ENCODE data around the gene GLIPR2. TPM values are rescaled to one million over a fixed set of nuclear protein-coding genes. Genes with fewer than 3 reads are reported as not detected.
"Not testable (repeated sequence)": the region's sequence is repeated elsewhere in the genome, so short reads cannot be mapped to it uniquely, and the experiment has no call there.

GLIPR2 gene
- total RNA-seq, 1 donor from 2014 or later = 45.1 TPM

DNA sequence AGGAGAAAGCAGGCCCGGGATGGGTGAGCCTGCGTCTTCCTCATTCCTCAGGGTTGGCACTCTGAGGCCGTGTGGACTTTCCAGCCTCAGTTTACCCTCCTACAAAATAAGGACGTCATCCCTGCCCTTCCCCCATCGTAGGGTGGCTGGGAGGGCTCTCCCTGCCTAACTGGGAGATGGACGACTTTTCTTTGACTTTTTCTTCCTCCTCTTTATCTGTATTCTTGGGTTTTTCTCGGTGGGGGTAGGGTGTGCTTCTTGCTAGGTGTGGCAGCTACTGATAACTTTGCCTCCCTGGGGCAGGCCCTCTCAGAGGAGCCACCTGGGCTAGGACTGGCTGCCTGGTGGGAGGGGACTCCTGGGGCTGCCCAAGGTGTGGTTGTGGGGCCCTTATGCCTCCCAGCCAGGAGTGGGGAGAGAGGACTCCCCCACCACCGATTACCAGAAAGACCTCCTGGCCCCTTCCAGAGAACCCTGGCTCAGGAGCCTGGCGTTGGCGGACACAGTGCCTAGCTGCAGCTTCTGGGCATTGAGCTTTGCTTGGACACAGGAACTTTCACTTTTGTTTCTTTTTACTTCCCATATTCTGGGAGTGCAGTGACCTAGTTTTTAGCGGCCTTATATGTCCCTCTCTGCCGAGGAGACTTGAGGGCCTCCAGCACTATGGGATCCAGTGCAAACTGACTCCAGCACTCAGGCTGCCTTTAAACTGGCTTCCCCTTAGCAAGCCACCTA is 6.1 kb downstream of the GLIPR2 start:
- intact Hi-C loops (cut with micrococcal nuclease) = loop anchor here (10.0 kb wide), 1 partner anchor 1158 kb away; the partner anchor contains the start of gene DNAJB5

- intact Hi-C loops (cut with micrococcal nuclease) = loop anchor here (10.0 kb wide), 1 partner anchor 1158 kb away; the partner anchor contains the start of gene DNAJB5
Measured at GRCh38 chr9:36143245-36143641, 6.7 kb downstream of the GLIPR2 start.

DNA sequence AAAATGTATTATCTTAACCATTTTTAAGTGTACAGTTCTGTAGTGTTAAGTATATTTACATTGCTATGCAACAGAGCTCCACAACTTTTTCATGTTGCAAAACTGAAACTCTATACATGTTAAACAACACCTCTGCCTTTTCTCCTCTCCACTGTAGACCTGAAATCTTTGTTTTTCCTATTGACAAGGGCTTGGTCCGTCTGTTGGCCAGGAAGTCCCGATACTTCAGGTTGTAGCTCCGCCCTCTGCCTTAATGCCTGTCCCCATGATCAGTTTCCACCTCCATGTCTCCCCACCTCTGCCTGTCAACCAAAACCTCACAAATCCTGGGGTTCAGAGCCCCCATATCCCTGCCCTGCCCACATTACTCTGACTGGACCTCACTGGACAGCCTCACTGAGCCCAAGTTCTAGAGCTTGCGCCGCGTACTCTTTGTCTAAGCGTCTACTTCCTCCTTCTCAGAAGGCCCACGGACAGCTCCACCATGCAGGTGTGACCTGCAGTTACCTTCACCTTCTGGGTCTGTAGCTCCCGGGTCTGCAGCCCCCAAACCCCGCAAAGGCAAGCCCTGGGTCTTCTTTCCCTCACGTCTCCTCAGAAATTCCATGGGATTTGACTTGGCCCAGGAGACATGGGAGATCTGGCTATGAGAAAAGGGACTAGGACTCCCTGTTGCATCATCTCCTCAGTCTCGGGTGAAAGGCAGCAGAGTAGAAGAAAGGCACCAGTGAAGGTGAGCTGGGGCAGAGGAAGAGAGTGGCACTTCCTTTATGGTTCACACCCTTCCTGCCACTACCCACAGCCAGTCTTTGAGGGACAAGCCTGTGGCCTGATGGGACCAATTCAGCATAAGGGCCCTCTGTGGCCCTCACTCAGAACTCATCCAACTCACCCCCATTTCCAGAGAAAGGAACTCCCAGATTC is 8.0 kb downstream of the GLIPR2 start:
- intact Hi-C loops (cut with micrococcal nuclease) = loop anchor here (1.0 to 10.0 kb wide), 3 partner anchors 8 to 1160 kb away; partner anchors contain the start of genes DNAJB5 and GLIPR2

DNA sequence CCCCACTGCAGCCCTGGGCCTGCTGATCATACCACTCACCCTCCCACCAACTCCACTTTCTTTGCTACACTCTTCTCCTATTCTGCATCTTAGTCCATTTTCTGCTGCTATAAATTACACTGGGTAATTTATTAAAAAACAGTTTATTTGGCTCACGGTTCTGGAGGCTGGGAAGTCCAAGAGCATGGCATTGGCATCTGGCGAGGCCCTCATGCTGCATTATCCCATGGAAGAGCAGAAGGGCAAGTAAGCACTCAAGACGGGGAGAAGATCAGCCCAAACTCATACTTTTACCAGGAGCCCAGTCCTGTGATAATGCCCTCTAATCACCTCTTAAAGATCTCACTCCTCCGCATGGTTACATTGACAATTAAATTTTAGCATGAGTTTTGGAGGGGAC is 9.4 kb downstream of the GLIPR2 start:
- intact Hi-C loops (cut with micrococcal nuclease) = loop anchor here (10.0 kb wide), 1 partner anchor 1161 kb away; the partner anchor contains the start of gene DNAJB5

GRCh38 chr9:36146651-36147050 is 10.1 kb downstream of the GLIPR2 start:
- intact Hi-C loops (cut with micrococcal nuclease) = loop anchor here (10.0 kb wide), 1 partner anchor 1162 kb away; the partner anchor contains the start of gene DNAJB5

GRCh38 chr9:36147441-36148175 is 11.1 kb downstream of the GLIPR2 start:
- intact Hi-C loops (cut with micrococcal nuclease) = loop anchor here (10.0 kb wide), 1 partner anchor 1163 kb away; the partner anchor contains the start of gene DNAJB5

GRCh38 chr9:36148311-36149051 is 11.9 kb downstream of the GLIPR2 start:
- intact Hi-C loops (cut with micrococcal nuclease) = loop anchor here (10.0 kb wide), 1 partner anchor 1164 kb away; the partner anchor contains the start of gene DNAJB5

DNA sequence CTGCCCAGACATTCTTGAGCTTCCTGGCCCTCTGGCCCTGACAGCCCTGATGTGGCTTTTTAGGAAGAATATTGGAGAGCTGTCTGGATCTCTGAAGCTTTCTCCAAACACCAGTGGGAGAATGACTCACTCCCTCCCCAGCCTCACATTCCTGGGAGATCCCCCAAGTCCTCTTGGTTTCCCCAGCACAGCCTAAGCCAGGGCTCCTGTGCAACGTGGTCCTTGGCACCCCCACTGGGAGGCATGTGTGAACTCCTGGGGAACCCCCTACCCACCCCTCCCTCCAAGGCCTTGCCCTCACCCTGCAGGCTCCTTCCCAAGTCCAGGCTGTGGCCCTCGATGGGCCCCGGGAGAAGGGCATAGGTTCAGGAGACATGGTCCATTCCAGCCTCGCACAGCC is 12.7 kb downstream of the GLIPR2 start:
- intact Hi-C loops (cut with micrococcal nuclease) = loop anchor here (10.0 kb wide), 1 partner anchor 1164 kb away; the partner anchor contains the start of gene DNAJB5

DNA sequence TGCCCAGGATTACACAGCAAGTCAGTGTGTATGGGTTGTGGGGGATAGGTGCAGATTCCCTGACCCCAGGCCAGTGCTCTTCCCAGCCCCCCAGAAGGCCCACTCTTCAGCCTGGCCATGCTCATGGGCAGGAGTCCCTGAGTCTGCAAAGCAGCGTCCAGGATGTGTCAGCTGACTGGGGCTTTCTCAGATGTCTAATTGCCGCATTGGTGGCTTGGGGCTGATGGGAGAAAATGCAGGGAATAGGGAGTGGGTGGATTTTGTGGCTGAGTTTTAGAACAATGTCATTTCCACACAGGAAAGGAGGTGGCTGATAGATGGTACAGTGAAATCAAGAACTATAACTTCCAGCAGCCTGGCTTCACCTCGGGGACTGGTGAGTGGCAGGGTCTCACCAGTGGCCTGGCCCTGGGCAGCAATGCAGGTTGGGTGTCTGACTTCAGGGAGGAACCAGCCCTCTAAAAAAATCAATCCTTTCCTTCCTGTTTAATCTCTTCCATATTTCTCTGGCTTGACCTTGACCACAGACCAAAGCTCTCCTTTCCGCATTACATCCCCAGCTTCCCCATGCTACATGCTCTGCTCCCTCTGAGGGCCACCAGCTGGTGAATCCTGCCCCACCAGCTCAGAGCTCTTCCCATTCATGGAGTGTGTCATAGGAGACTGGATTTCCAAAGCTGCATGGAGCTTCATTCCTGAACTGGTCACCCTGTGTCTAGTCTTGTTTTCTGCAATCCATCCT is 14.2 kb downstream of the GLIPR2 start:
- intact Hi-C loops (cut with micrococcal nuclease) = loop anchor here (1.0 to 5.0 kb wide), 7 partner anchors 14 to 493 kb away; partner anchors contain the start of genes CCDC107, CLTA, GLIPR2 and GNE

GRCh38 chr9:36151316-36152210 is 15.0 kb downstream of the GLIPR2 start:
- intact Hi-C loops (cut with micrococcal nuclease) = loop anchor here (1.0 to 5.0 kb wide), 9 partner anchors 7 to 494 kb away; partner anchors contain the start of genes CCDC107, CLTA, GLIPR2 and GNE

DNA sequence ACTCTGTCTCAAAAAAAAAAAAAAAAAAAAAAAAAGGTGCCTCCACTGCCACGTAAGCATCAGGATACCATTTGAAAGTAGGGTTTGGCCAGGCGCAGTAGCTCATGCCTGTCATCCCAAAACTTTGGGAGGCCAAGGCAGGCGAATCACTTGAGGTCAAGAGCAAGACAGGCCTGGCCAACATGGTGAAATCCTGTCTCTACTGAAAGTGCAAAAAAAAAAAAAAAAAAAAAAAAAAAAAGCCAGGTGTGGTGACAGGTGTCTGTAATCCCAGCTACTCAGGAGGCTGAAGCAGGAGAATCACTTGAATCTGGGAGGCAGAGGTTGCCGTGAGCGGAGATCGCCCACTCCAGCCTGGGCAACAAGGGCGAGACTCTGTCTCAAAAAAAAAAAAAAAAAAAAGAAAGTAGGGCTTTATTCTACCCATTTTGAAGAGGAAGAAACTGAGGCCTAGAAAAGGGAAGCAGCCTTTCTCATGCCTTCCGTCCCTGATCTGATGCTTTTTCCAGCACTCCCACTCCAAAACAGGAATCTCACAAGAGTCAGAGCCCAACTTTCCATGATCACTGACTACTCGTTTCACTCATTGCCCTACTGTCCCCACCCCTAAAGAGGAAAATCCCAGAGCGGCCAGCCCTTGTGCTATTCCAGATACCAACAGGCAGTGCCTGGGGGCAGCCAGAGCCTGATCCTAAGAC is 16.4 kb downstream of the GLIPR2 start:
- intact Hi-C loops (cut with micrococcal nuclease) = loop anchor here (1.0 to 5.0 kb wide), 4 partner anchors 9 to 496 kb away; partner anchors contain the start of genes CCDC107, GNE and RMRP

DNA sequence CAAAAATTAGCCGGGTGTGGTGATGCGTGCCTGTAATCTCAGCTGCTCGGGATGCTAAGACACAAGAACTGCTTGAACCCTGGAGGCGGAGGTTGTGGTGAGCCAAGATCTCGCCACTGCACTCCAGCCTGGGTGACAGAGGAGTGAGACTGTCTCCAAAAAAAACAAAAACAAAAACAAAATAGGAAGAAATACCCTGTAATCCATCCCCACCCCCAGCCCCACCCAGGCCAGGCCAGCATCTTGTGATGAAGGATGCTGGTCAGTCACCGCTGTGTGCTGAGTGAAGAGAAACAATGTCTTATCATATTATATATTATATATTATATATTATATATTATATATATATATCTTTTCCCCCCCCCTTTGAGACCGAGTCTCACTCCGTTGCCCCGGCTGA is 17.2 kb downstream of the GLIPR2 start:
- intact Hi-C loops (cut with micrococcal nuclease) = loop anchor here (5.0 kb wide), 2 partner anchors 104 to 496 kb away; partner anchors contain the start of genes CCDC107, GNE and RMRP

DNA sequence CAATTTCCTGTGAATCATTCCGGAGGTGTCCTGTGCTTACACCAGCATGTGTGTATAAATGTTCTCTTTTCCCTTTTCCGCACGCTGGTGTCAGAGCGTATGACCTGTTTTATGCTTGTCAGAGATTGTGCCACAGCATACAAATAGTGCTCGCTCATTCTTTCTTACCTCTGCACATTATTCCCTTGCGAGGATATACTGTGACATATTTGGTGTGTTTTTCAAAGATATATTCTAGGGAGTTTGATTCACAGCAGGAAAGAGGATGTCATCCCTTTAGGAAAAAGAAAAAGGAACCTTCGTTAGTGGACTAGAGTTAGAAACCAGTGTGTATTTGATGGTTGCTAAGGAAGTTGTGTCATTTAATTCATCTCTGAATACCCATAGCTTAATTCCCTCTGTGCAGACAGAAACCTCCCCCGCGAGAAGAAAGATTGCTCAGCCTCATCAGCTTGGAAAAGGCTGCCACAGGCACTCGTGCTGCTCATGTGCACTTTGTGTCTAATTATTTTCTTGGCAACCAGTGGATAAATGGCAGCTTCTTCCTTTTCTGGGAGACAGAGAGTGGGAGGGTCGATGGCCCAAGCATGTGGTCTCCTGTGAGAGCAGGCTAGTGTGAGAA is 17.9 kb downstream of the GLIPR2 start:
- intact Hi-C loops (cut with micrococcal nuclease) = loop anchor here (5.0 kb wide), 2 partner anchors 103 to 497 kb away; partner anchors contain the start of genes CCDC107, GNE and RMRP

DNA sequence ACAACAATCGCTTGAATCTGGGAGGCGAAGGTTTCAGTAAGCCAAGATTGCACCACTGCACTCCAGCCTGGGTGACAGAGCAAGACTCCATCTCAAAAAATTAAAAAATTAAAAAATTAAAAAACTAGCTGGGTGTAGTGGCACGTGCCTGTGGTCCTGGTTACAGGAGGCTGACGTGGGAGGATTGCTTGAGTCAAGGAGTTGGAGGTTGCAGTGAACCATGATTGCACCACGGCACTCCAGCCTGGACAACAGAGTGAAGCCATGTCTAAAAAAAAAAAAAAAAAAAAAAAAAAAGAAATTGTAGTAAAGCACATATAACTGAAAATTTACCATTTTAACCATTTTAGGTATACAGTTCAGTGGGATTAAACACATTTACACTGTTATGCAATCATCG is 19.6 kb downstream of the GLIPR2 start:
- intact Hi-C loops (cut with micrococcal nuclease) = no loop called here

DNA sequence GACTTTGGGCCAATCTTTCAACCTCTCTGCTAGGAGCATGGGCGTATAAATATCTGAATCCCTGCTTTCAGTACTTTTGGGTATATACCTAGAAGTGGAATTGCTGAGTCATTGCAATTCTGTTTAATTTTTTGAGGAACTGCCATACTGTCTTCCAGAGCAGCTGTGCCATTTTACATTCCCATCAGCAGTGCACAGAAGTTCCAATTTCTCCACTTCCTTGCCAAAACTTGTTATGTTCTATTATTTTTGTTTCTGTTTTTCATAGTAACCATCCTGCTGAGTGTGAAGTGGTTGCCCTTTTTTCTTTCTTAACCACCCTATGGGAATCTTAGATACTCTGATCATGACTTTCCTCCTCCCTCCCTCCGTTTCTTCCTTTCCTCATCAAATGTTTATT is 21.6 kb downstream of the GLIPR2 start:
- intact Hi-C loops (cut with micrococcal nuclease) = no loop called here

DNA sequence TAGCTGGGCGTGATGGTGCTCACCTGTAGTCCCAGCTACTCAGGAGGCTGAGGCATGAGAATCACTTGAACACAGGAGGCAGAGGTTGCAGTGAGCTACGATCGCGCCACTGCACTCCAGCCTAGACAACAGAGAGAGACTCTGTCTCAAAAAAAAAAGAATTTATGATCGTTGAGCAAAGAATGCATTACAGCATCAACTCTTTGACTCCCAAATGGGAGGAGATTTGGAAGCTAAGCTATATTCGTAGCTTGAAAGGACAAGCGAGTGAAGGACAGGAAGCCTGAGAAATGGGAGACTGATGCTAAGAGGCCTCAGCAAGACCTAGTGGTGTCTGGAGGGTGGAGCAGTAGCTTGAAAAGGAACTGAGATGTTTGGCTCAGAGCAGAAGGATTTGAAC is 22.4 kb downstream of the GLIPR2 start:
- intact Hi-C loops (cut with micrococcal nuclease) = no loop called here

DNA sequence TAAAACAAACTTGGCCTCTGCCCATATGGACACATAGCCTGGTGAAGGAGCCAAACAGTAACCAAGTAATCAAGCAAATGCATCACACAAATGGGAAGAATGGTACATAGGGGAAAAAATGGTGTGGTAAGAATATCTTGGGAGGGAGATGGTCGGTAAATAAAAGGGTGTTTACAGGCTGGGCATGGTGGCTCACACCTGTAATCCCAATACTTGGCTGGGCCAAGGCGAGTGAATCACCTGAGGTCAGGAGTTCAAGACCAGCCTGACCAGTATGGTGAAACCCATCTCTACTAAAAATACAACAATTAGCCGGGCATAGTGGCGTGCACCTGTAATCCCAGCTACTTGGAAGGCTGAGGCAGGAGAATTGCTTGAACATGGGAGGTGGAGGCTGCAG is 23.0 kb downstream of the GLIPR2 start:
- intact Hi-C loops (cut with micrococcal nuclease) = not testable (repeated sequence)

Data from T-helper 1 cell treated with Interleukin-12 subunit alpha and Interleukin-12 subunit beta and Interleukin-4 antibody, amounts not matched to agents 30 ng/mL and 1 ng/mL, for 36 hours (primary cell).